Calu3 (cell line): ENCODE results near the gene CAMK1D. TPM values are rescaled to one million over a fixed set of nuclear protein-coding genes. Genes with fewer than 3 reads are reported as not detected.

Source experiments
- BruUV-seq: library from RNA; stranded (reverse); fragments of 400-500 nt; replicated peaks from 2 replicates; lab custom pipeline; 2021; lab: Mats Ljungman, UMichigan
- CTCF ChIA-PET: fragments of 300-600 bp; sonication (Branson Sonifier 250); formaldehyde crosslinking; loops from one replicate; lab custom pipeline; 2022; ENCODE audit warnings: antibody characterized with exemption; lab: Charles Lee
- DNase-seq: peaks from one replicate; pipeline ENCODE4 v3.0.0; 2022
- H3K27ac Mint-ChIP-seq: one replicate; pipeline ENCODE4 v1.8.0; 2022; ENCODE audit warnings: mixed read lengths; ENCODE audit not compliant: unreplicated experiment
- H3K27me3 Mint-ChIP-seq: one replicate; pipeline ENCODE4 v1.8.0; 2022; ENCODE audit warnings: mixed read lengths; ENCODE audit not compliant: unreplicated experiment
- H3K36me3 Mint-ChIP-seq: one replicate; pipeline ENCODE4 v1.8.0; 2022; ENCODE audit warnings: mild to moderate bottlenecking, moderate library complexity, mixed read lengths; ENCODE audit not compliant: insufficient read depth, unreplicated experiment
- H3K4me1 Mint-ChIP-seq: one replicate; pipeline ENCODE4 v1.8.0; 2022; ENCODE audit warnings: mild to moderate bottlenecking, low read depth, mixed read lengths; ENCODE audit not compliant: unreplicated experiment
- H3K4me3 Mint-ChIP-seq: one replicate; pipeline ENCODE4 v1.8.0; 2022; ENCODE audit warnings: mild to moderate bottlenecking, low read depth, moderate library complexity, mixed read lengths; ENCODE audit not compliant: unreplicated experiment
- H3K9me3 Mint-ChIP-seq: one replicate; pipeline ENCODE4 v1.8.0; 2022; ENCODE audit warnings: low read depth, mixed read lengths; ENCODE audit not compliant: unreplicated experiment
- CTCF ChIP-seq: fragments of 200-600 bp; IDR thresholded peaks from one replicate; pipeline ENCODE4 v1.8.0; 2022; ENCODE audit warnings: antibody characterized with exemption; ENCODE audit not compliant: unreplicated experiment
- intact Hi-C: fragments of 100-400 bp; cut with micrococcal nuclease; formaldehyde crosslinking; loops from one replicate; pipeline ENCODE4 v1.10.0; 2022; ENCODE audit not compliant: unreplicated experiment
- total RNA-seq: library from RNA; stranded (reverse); gene quantifications from 2 replicates; pipeline ENCODE4 v1.2.3, GENCODE V29; 2022

CAMK1D gene
- total RNA-seq, 1 experiment from 2014 or later: 2.6 TPM

- Mint-ChIP-seq H3K36me3 (no peaks in the 10 kb centered on the region), H3K27ac (no peak overlapping the region), H3K4me1 (no peaks in the 10 kb centered on the region), H3K27me3 (peaks cover 81% of the 10 kb centered on the region), H3K9me3 (no peaks in the 10 kb centered on the region), H3K4me3 (no peak overlapping the region)
- DNase-seq: no peak
- no peak for TF ChIP-seq CTCF
- no TSS peak for BruUV-seq
- CTCF ChIA-PET: no interaction called here
- intact Hi-C loops: no loop called here
Measured at GRCh38 chr10:12869427-12869826, 520.1 kb downstream of the CAMK1D start.

GRCh38 chr10:12872577-12872976, 523.2 kb downstream of the CAMK1D start:
- H3K9me3 Mint-ChIP-seq: no peaks in the 10 kb centered on the region
- intact Hi-C loops: no loop called here
- H3K4me1 Mint-ChIP-seq: no peaks in the 10 kb centered on the region
- no peak for TF ChIP-seq CTCF
- peaks cover 95% of the 10 kb centered on the region for H3K27me3 Mint-ChIP-seq
- no TSS peak for BruUV-seq
- H3K4me3 Mint-ChIP-seq: no peak overlapping the region
- no peak overlapping the region for H3K27ac Mint-ChIP-seq
- CTCF ChIA-PET: no interaction called here
- H3K36me3 Mint-ChIP-seq: no peaks in the 10 kb centered on the region
- DNase-seq: no peak

GRCh38 chr10:12873172-12873571, 523.8 kb downstream of the CAMK1D start:
- Mint-ChIP-seq H3K9me3 (no peaks in the 10 kb centered on the region), H3K27me3 (peaks cover 95% of the 10 kb centered on the region), H3K27ac (no peak overlapping the region), H3K4me1 (no peaks in the 10 kb centered on the region), H3K36me3 (no peaks in the 10 kb centered on the region), H3K4me3 (no peak overlapping the region)
- TF ChIP-seq CTCF: no peak
- CTCF ChIA-PET: no interaction called here
- no TSS peak for BruUV-seq
- intact Hi-C loops: no loop called here
- DNase-seq: no peak

GRCh38 chr10:12874501-12874900, 525.2 kb downstream of the CAMK1D start:
- DNase-seq: no peak
- BruUV-seq: no TSS peak
- TF ChIP-seq CTCF: no peak
- Mint-ChIP-seq H3K27me3 (peaks cover 99% of the 10 kb centered on the region), H3K4me1 (no peaks in the 10 kb centered on the region), H3K4me3 (no peak overlapping the region), H3K27ac (no peak overlapping the region), H3K36me3 (no peaks in the 10 kb centered on the region), H3K9me3 (no peaks in the 10 kb centered on the region)
- intact Hi-C loops: no loop called here
- CTCF ChIA-PET: no interaction called here
